ENCODE results near the gene CUTA.

CUTA gene

GRCh38 chr6:33417903-33418689 is at the start of gene CUTA:
TSS of gene CUTA (minus strand) at chr6:33418107. CDS start at chr6:33418000, 107 bp downstream.
- in situ Hi-C loops (cut with MboI; ENCODE audit: low sequenced_read_pairs) = no loop called here

GRCh38 chr6:33467091-33467490 is 49.2 kb upstream of the CUTA start:
- in situ Hi-C loops (cut with MboI; ENCODE audit: low sequenced_read_pairs) = no loop called here

- in situ Hi-C loops (cut with MboI; ENCODE audit: low sequenced_read_pairs) = no loop called here
Measured at GRCh38 chr6:33466075-33466735, 48.3 kb upstream of the CUTA start.

GRCh38 chr6:33459226-33459625 is 41.3 kb upstream of the CUTA start:
- in situ Hi-C loops (cut with MboI; ENCODE audit: low sequenced_read_pairs) = no loop called here

GRCh38 chr6:33458676-33459075 is 40.8 kb upstream of the CUTA start:
- in situ Hi-C loops (cut with MboI; ENCODE audit: low sequenced_read_pairs) = no loop called here

GRCh38 chr6:33456156-33456555 is 38.2 kb upstream of the CUTA start:
- in situ Hi-C loops (cut with MboI; ENCODE audit: low sequenced_read_pairs) = no loop called here

- in situ Hi-C loops (cut with MboI; ENCODE audit: low sequenced_read_pairs) = no loop called here
Measured at GRCh38 chr6:33455051-33455450, 37.1 kb upstream of the CUTA start.

GRCh38 chr6:33454009-33454946 is 36.4 kb upstream of the CUTA start, which contains the start of gene ZBTB9:
TSS of gene ZBTB9 (plus strand) at chr6:33454576. CDS start at chr6:33455101, 525 bp downstream.
- in situ Hi-C loops (cut with MboI; ENCODE audit: low sequenced_read_pairs) = no loop called here

GRCh38 chr6:33453393-33454008 is 35.6 kb upstream of the CUTA start:
- in situ Hi-C loops (cut with MboI; ENCODE audit: low sequenced_read_pairs) = no loop called here

- in situ Hi-C loops (cut with MboI; ENCODE audit: low sequenced_read_pairs) = no loop called here
Measured at GRCh38 chr6:33452496-33452895, 34.6 kb upstream of the CUTA start.

GRCh38 chr6:33451606-33452005 is 33.7 kb upstream of the CUTA start:
- in situ Hi-C loops (cut with MboI; ENCODE audit: low sequenced_read_pairs) = no loop called here

- in situ Hi-C loops (cut with MboI; ENCODE audit: low sequenced_read_pairs) = no loop called here
Measured at GRCh38 chr6:33450434-33450833, 32.5 kb upstream of the CUTA start.

GRCh38 chr6:33446356-33446755 is 28.4 kb upstream of the CUTA start:
- in situ Hi-C loops (cut with MboI; ENCODE audit: low sequenced_read_pairs) = no loop called here

- in situ Hi-C loops (cut with MboI; ENCODE audit: low sequenced_read_pairs) = no loop called here
Measured at GRCh38 chr6:33445119-33445603, 27.3 kb upstream of the CUTA start.

- in situ Hi-C loops (cut with MboI; ENCODE audit: low sequenced_read_pairs) = no loop called here
Measured at GRCh38 chr6:33443619-33444504, 26.0 kb upstream of the CUTA start.

- in situ Hi-C loops (cut with MboI; ENCODE audit: low sequenced_read_pairs) = no loop called here
Measured at GRCh38 chr6:33443025-33443424, 25.1 kb upstream of the CUTA start.

- in situ Hi-C loops (cut with MboI; ENCODE audit: low sequenced_read_pairs) = no loop called here
Measured at GRCh38 chr6:33442283-33442682, 24.4 kb upstream of the CUTA start.

GRCh38 chr6:33441457-33441856 is 23.6 kb upstream of the CUTA start:
- in situ Hi-C loops (cut with MboI; ENCODE audit: low sequenced_read_pairs) = no loop called here

- in situ Hi-C loops (cut with MboI; ENCODE audit: low sequenced_read_pairs) = no loop called here
Measured at GRCh38 chr6:33440649-33441309, 22.9 kb upstream of the CUTA start.

All from HL-60/S4 treated with retinoic acid at 250 ng/mL for 4 days and 3 days (cell line).